H9 (cell line): Measurements from ENCODE around the gene FRMD4B. TPM values are rescaled to one million over a fixed set of nuclear protein-coding genes. Genes with fewer than 3 reads are reported as not detected.

ENCODE experiments used
- DNase-seq: peaks from one replicate; pipeline ENCODE4 v3.0.0-alpha.2; 2017
- H2AFZ ChIP-seq: one replicate; pipeline ENCODE4 v1.6.1; 2013; ENCODE audit warnings: mild to moderate bottlenecking, low read length, control low read depth, moderate library complexity
- H2AK5ac ChIP-seq: 2 replicates; pipeline ENCODE4 v1.6.1; 2013; ENCODE audit warnings: low read length, control low read depth, mixed read lengths; ENCODE audit not compliant: insufficient read length
- H2BK120ac ChIP-seq: one replicate; pipeline ENCODE4 v1.6.1; 2013; ENCODE audit warnings: low read depth, mild to moderate bottlenecking, low read length, control low read depth, inconsistent platforms; ENCODE audit not compliant: poor library complexity, severe bottlenecking
- H2BK12ac ChIP-seq: 2 replicates; pipeline ENCODE4 v1.6.1; 2013; ENCODE audit warnings: low read length, control low read depth, mixed read lengths, low read depth; ENCODE audit not compliant: insufficient read length
- H2BK15ac ChIP-seq: 2 replicates; pipeline ENCODE4 v1.6.1; 2013; ENCODE audit warnings: low read depth, low read length, control low read depth
- H2BK20ac ChIP-seq: one replicate; pipeline ENCODE4 v1.6.1; 2013; ENCODE audit warnings: low read depth, mild to moderate bottlenecking, low read length, control low read depth, inconsistent platforms; ENCODE audit not compliant: poor library complexity, severe bottlenecking
- H2BK5ac ChIP-seq: 2 replicates; pipeline ENCODE4 v1.6.1; 2013; ENCODE audit warnings: low read length, control low read depth, mixed read lengths; ENCODE audit not compliant: insufficient read length
- H3K14ac ChIP-seq: 2 replicates; pipeline ENCODE4 v1.6.1; 2013; ENCODE audit warnings: low read length, control low read depth; ENCODE audit not compliant: insufficient read depth
- H3K18ac ChIP-seq: 2 replicates; pipeline ENCODE4 v1.6.1; 2013; ENCODE audit warnings: low read depth, mild to moderate bottlenecking, mixed read lengths, low read length, control low read depth; ENCODE audit not compliant: insufficient read length
- H3K23ac ChIP-seq: 2 replicates; pipeline ENCODE4 v1.6.1; 2013; ENCODE audit warnings: low read length, control low read depth, mixed read lengths, low read depth; ENCODE audit not compliant: insufficient read length
- H3K23me2 ChIP-seq: 2 replicates; pipeline ENCODE4 v1.6.1; 2013; ENCODE audit warnings: low read depth, mild to moderate bottlenecking, mixed read lengths, low read length, control low read depth; ENCODE audit not compliant: insufficient read length, poor library complexity, severe bottlenecking
- H3K27ac ChIP-seq: 2 replicates; pipeline ENCODE4 v1.5.1; 2013; ENCODE audit warnings: low read length, control low read depth, mixed read lengths, low read depth; ENCODE audit not compliant: insufficient read length
- H3K27me3 ChIP-seq: 2 replicates; pipeline ENCODE4 v1.6.1; 2013; ENCODE audit warnings: low read length, control low read depth, inconsistent platforms; ENCODE audit not compliant: insufficient read depth
- H3K4ac ChIP-seq: 2 replicates; pipeline ENCODE4 v1.6.1; 2013; ENCODE audit warnings: low read depth, mild to moderate bottlenecking, control low read depth, inconsistent platforms, low read length, moderate library complexity
- H3K4me1 ChIP-seq: 2 replicates; pipeline ENCODE4 v1.6.1; 2013; ENCODE audit warnings: low read length, control low read depth, inconsistent platforms; ENCODE audit not compliant: insufficient read depth
- H3K4me2 ChIP-seq: 2 replicates; pipeline ENCODE4 v1.6.1; 2013; ENCODE audit warnings: low read length, control low read depth, mixed read lengths; ENCODE audit not compliant: insufficient read length, insufficient read depth
- H3K56ac ChIP-seq: 2 replicates; pipeline ENCODE4 v1.6.1; 2013; ENCODE audit warnings: low read depth, mild to moderate bottlenecking, mixed read lengths, low read length, control low read depth; ENCODE audit not compliant: insufficient read length
- H3K79me1 ChIP-seq: 2 replicates; pipeline ENCODE4 v1.6.1; 2013; ENCODE audit warnings: low read depth, mild to moderate bottlenecking, moderate library complexity, low read length, control low read depth, inconsistent platforms; ENCODE audit not compliant: insufficient read depth, poor library complexity, severe bottlenecking
- H3K79me2 ChIP-seq: 2 replicates; pipeline ENCODE4 v1.6.1; 2013; ENCODE audit warnings: low read length, control low read depth, inconsistent platforms; ENCODE audit not compliant: insufficient read depth
- H3K9ac ChIP-seq: 2 replicates; pipeline ENCODE4 v1.6.1; 2013; ENCODE audit warnings: low read length, control low read depth, mixed read lengths; ENCODE audit not compliant: insufficient read length; ENCODE audit errors: extremely low read depth
- H3K9me3 ChIP-seq: one replicate; pipeline ENCODE4 v1.6.1; 2013; ENCODE audit warnings: low read depth, low read length, inconsistent platforms; ENCODE audit not compliant: control insufficient read depth
- H3T11ph ChIP-seq: one replicate; pipeline ENCODE4 v1.6.1; 2013; ENCODE audit warnings: mild to moderate bottlenecking, low read length, control low read depth, inconsistent platforms
- H4K20me1 ChIP-seq: one replicate; pipeline ENCODE4 v1.6.1; 2013; ENCODE audit not compliant: control insufficient read depth, insufficient read length, insufficient read depth
- H4K5ac ChIP-seq: 2 replicates; pipeline ENCODE4 v1.6.1; 2013; ENCODE audit warnings: low read depth, mild to moderate bottlenecking, mixed read lengths, low read length, control low read depth; ENCODE audit not compliant: insufficient read length
- H4K8ac ChIP-seq: replicated peaks from 2 replicates; pipeline ENCODE4 v1.6.1; 2013; ENCODE audit warnings: low read length, control low read depth, mixed read lengths, low read depth; ENCODE audit not compliant: insufficient read length
- H4K91ac ChIP-seq: 2 replicates; pipeline ENCODE4 v1.6.1; 2013; ENCODE audit warnings: low read depth, mild to moderate bottlenecking, moderate library complexity, mixed read lengths, low read length, control low read depth; ENCODE audit not compliant: insufficient read length
- H3K27ac Mint-ChIP-seq, 3 experiments: 2 replicates in 2 of 3; 3 replicates in 1 of 3; pipeline ENCODE4 v1.8.0; 2020 to 2021; ENCODE audit warnings: mixed read lengths in 3 of 3, mild to moderate bottlenecking in 1 of 3, moderate library complexity in 1 of 3
- H3K27me3 Mint-ChIP-seq: 2 replicates; pipeline ENCODE4 v1.8.0; 2021; ENCODE audit warnings: low read depth, mild to moderate bottlenecking, moderate library complexity, mixed read lengths
- H3K36me3 Mint-ChIP-seq, 3 experiments: 2 replicates in 2 of 3; 3 replicates in 1 of 3; pipeline ENCODE4 v1.8.0; 2020 to 2021; ENCODE audit warnings: low read depth in 3 of 3, mixed read lengths in 3 of 3; ENCODE audit not compliant: insufficient read depth in 1 of 3
- H3K4me1 Mint-ChIP-seq, 2 experiments: 2 replicates each; pipeline ENCODE4 v1.8.0; 2020; ENCODE audit warnings: mixed read lengths in 2 of 2
- H3K4me3 Mint-ChIP-seq, 2 experiments: 2 replicates in 1 of 2; 3 replicates in 1 of 2; pipeline ENCODE4 v1.8.0; 2020 to 2021; ENCODE audit warnings: mild to moderate bottlenecking in 2 of 2, mixed read lengths in 2 of 2, moderate library complexity in 1 of 2
- H3K9me3 Mint-ChIP-seq, 2 experiments: 2 replicates in 1 of 2; 3 replicates in 1 of 2; pipeline ENCODE4 v1.8.0; 2020; ENCODE audit warnings: mild to moderate bottlenecking in 2 of 2, mixed read lengths in 2 of 2, moderate library complexity in 1 of 2
- CTCF ChIP-seq: fragments of 200-600 bp; sonication (generic); conservative IDR thresholded peaks from 3 replicates; pipeline ENCODE4 v1.8.0; 2021; ENCODE audit warnings: antibody characterized with exemption, mild to moderate bottlenecking
- WGBS: extraction: QIAGEN DNeasy Blood & Tissue Kit; methylation state at CpG from one replicate; pipeline ENCODE4 v1.1.7; 2013; ENCODE audit warnings: missing lambda C conversion rate, low lambda C conversion rate, mixed read lengths; ENCODE audit not compliant: insufficient read length; ENCODE audit errors: extremely low coverage; 5-methylcytosine and 5-hydroxymethylcytosine counted together
- total RNA-seq: library from RNA; stranded (reverse); gene quantifications from 2 replicates; pipeline ENCODE4 v1.2.1, GENCODE V29; 2021

Gene FRMD4B
- total RNA-seq, 1 experiment from 2014 or later, result 3.4 TPM

- Histone ChIP-seq H4K91ac (no peak overlapping the region), H2BK20ac (no peak overlapping the region), H3K27ac (no peak overlapping the region), H3K56ac (no peak overlapping the region), H3K23me2 (no peaks in the 10 kb centered on the region), H3K18ac (no peak overlapping the region), H4K8ac (no peak overlapping the region), H3K79me2 (no peaks in the 10 kb centered on the region), H3K27me3 (peaks cover 6% of the 10 kb centered on the region; the same call in 1 of the 2 replicates), H3K4me1 (no peaks in the 10 kb centered on the region; the same call in 1 of the 2 replicates), H4K20me1 (no peaks in the 10 kb centered on the region), H2BK12ac (no peak overlapping the region), H3K4me2 (no peak overlapping the region), H3K4ac (no peak overlapping the region), H4K5ac (no peak overlapping the region), H2AK5ac (no peak overlapping the region), H2BK120ac (no peak overlapping the region), H3K23ac (no peak overlapping the region), H3K9me3 (no peaks in the 10 kb centered on the region), H2BK15ac (no peak overlapping the region), H3K79me1 (no peaks in the 10 kb centered on the region), H3K9ac (no peak overlapping the region), H2BK5ac (no peak overlapping the region), H3K14ac (no peak overlapping the region), H3T11ph (no peak overlapping the region), H2AFZ (no peak overlapping the region)
- Mint-ChIP-seq H3K27ac (no peak overlapping the region), H3K9me3 (no peaks in the 10 kb centered on the region; a peak in 1 of 5 replicates), H3K27me3 (peaks cover 68% of the 10 kb centered on the region), H3K4me1 (peaks cover 31 to 47% of the 10 kb centered on the region in 2 experiments), H3K36me3 (no peaks in the 10 kb centered on the region), H3K4me3 (no peak overlapping the region)
- DNase-seq, result no peak
- no CpG with 5 or more reads among the region's 4 CpGs for WGBS
- no peak for TF ChIP-seq CTCF
These were observed 133.3 kb downstream of the FRMD4B start for GRCh38 chr3:69252631-69253030.
